SJCRH30 (cell line): ENCODE measurements around the gene TERT. TPM values are rescaled to one million over a fixed set of nuclear protein-coding genes. Genes with fewer than 3 reads are reported as not detected.

Experiments used
- DNase-seq, 2 experiments: peaks; one replicate each; pipeline ENCODE4 v3.0.0-alpha.2; 2015 to 2020
- H3K27ac ChIP-seq: fragments of 250-450 bp; sonication (Bioruptor Pico); 2 replicates; pipeline ENCODE4 v1.5.1; 2020; ENCODE audit warnings: mild to moderate bottlenecking, moderate library complexity
- H3K27me3 ChIP-seq: fragments of 250-450 bp; sonication (Bioruptor Pico); 2 replicates; pipeline ENCODE4 v1.5.1; 2020; ENCODE audit warnings: mild to moderate bottlenecking, moderate library complexity
- H3K36me3 ChIP-seq: fragments of 250-450 bp; sonication (Bioruptor Pico); 2 replicates; pipeline ENCODE4 v1.5.1; 2020; ENCODE audit warnings: mild to moderate bottlenecking, moderate library complexity
- H3K4me1 ChIP-seq: fragments of 250-450 bp; sonication (Bioruptor Pico); 2 replicates; pipeline ENCODE4 v1.5.1; 2020; ENCODE audit warnings: mild to moderate bottlenecking, moderate library complexity
- H3K4me3 ChIP-seq: fragments of 250-450 bp; sonication (Bioruptor Pico); 2 replicates; pipeline ENCODE4 v1.5.1; 2020; ENCODE audit warnings: mild to moderate bottlenecking, moderate library complexity
- H3K9me3 ChIP-seq: fragments of 250-450 bp; sonication (Bioruptor Pico); replicated peaks from 2 replicates; pipeline ENCODE4 v1.5.1; 2020; ENCODE audit warnings: mild to moderate bottlenecking, moderate library complexity
- total RNA-seq: library from RNA; depleted of rRNA; stranded (reverse); fragments of >200 nt; shearing (Covaris generic); gene quantifications from 2 replicates; pipeline ENCODE4 v1.2.3, GENCODE V29; 2014

Gene TERT
- total RNA-seq, 1 experiment from 2014 or later = not detected

DNA sequence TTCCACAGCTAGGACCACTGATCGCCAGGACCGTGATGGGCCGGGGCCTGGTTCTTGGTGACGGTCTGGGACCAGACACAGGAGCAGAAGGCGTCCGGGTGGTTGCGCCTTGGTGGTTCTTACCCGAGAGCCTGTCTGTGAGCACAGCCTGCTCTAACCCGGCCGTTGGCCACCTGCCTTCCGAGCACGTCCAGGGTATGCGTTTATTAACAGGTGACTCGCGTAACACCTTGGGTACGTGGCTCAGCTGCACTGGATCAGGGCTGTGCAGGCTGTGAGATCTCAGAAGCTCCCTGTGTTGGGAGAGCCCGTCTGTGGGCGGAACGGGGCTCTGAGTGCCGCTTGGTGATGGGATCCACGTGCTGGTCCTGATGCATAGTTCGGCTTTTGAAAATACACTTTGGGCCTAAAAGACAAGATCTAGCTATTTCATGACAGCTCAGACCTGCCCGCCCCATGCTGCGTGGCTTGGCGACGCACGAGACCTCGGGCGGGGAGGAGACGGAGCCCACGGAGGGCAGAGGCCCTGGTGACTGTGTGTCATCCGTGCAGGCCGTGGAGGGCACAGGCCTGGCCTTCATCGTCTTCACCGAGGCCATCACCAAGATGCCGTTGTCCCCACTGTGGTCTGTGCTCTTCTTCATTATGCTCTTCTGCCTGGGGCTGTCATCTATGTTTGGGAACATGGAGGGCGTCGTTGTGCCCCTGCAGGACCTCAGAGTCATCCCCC, 76.4 kb downstream of the TERT start:
- Histone ChIP-seq H3K4me1 (no peaks in the 10 kb centered on the region), H3K27ac (no peak overlapping the region), H3K27me3 (no peaks in the 10 kb centered on the region), H3K36me3 (no peaks in the 10 kb centered on the region), H3K9me3 (no peaks in the 10 kb centered on the region), H3K4me3 (no peak overlapping the region)
- no peak for DNase-seq

GRCh38 chr5:1217596-1218206, 77.2 kb downstream of the TERT start:
- H3K27ac ChIP-seq = no peak overlapping the region
- H3K36me3 ChIP-seq = no peaks in the 10 kb centered on the region
- no peaks in the 10 kb centered on the region for H3K4me1 ChIP-seq
- H3K9me3 ChIP-seq = no peaks in the 10 kb centered on the region
- H3K4me3 ChIP-seq = no peak overlapping the region
- no peaks in the 10 kb centered on the region for H3K27me3 ChIP-seq
- no peak for DNase-seq

DNA sequence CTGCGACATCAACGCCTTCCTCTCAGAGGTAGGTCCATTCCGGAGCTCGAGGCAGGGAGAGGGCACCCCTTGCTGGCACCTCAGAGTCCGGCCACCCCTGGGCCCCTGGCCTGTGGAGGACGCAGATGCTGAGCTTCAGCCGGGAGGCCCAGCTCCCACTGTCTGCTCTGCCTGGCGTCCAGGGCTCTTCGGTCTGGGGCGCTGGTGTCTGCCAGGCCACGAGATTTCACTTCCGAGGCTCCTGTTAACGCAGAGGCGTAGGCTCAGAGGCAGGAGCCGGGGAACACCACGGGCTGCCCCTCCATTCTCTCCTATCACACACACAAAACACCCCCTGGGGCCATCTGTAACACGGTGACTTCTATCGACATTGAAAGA, 78.0 kb downstream of the TERT start:
- Histone ChIP-seq H3K4me1 (no peaks in the 10 kb centered on the region), H3K27ac (no peak overlapping the region), H3K36me3 (no peaks in the 10 kb centered on the region), H3K9me3 (no peaks in the 10 kb centered on the region), H3K27me3 (no peaks in the 10 kb centered on the region), H3K4me3 (no peak overlapping the region)
- DNase-seq = no peak

- no peaks in the 10 kb centered on the region for H3K9me3 ChIP-seq
Observed at GRCh38 chr5:1216211-1216917, 78.5 kb downstream of the TERT start.

GRCh38 chr5:1215320-1216096, 79.4 kb downstream of the TERT start:
- H3K9me3 ChIP-seq = no peaks in the 10 kb centered on the region
- no peaks in the 10 kb centered on the region for H3K27me3 ChIP-seq
- H3K4me1 ChIP-seq = no peaks in the 10 kb centered on the region
- no peaks in the 10 kb centered on the region for H3K36me3 ChIP-seq
- H3K4me3 ChIP-seq = no peak overlapping the region
- no peak overlapping the region for H3K27ac ChIP-seq
- no peak for DNase-seq

More at GRCh38 chr5:1216211-1216917, 78.5 kb downstream of the TERT start:
- Histone ChIP-seq H3K27me3 (no peaks in the 10 kb centered on the region), H3K4me3 (no peak overlapping the region), H3K4me1 (no peaks in the 10 kb centered on the region), H3K27ac (no peak overlapping the region), H3K36me3 (no peaks in the 10 kb centered on the region)
- no peak for DNase-seq

GRCh38 chr5:1214936-1215220, 80.0 kb downstream of the TERT start:
- H3K27me3 ChIP-seq = no peaks in the 10 kb centered on the region
- H3K36me3 ChIP-seq = no peaks in the 10 kb centered on the region
- H3K27ac ChIP-seq = no peak overlapping the region
- H3K4me1 ChIP-seq = no peaks in the 10 kb centered on the region
- no peaks in the 10 kb centered on the region for H3K9me3 ChIP-seq
- H3K4me3 ChIP-seq = no peak overlapping the region
- no peak for DNase-seq

- Histone ChIP-seq H3K27me3 (no peaks in the 10 kb centered on the region), H3K9me3 (no peaks in the 10 kb centered on the region), H3K36me3 (no peaks in the 10 kb centered on the region), H3K4me3 (no peak overlapping the region), H3K4me1 (no peaks in the 10 kb centered on the region), H3K27ac (no peak overlapping the region)
- DNase-seq = no peak
Observed at GRCh38 chr5:1214163-1214935, 80.5 kb downstream of the TERT start.

DNA sequence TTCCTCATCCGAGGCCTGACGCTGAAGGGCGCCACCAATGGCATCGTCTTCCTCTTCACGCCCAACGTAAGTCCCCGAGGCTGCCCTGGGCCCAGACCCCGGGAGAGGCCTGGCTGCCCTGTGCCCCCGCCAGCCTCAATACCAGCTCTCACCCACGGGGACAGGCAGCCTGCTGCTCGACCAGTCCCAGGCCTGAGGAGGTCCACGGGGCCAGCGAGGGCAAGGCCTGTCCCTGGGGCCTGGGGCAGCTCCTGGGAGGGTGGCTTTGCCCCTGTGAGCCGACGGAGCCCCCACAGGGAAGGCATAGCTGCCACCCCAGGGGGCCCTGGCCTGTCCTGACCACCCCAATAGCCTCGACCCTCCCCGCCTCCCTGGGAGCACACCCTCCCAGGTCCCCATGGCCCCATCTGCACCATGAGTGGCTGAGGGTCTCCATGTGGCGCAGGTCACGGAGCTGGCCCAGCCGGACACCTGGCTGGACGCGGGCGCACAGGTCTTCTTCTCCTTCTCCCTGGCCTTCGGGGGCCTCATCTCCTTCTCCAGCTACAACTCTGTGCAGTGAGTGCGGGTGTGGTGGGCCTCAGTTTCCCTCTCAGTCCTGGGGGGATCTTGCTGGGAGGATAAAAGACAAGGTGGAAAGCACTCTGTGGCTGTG, 81.2 kb downstream of the TERT start:
- no peaks in the 10 kb centered on the region for H3K27me3 ChIP-seq
- H3K9me3 ChIP-seq = no peaks in the 10 kb centered on the region
- DNase-seq = no peak
- H3K27ac ChIP-seq = no peak overlapping the region
- H3K36me3 ChIP-seq = no peaks in the 10 kb centered on the region
- no peaks in the 10 kb centered on the region for H3K4me1 ChIP-seq
- no peak overlapping the region for H3K4me3 ChIP-seq

DNA sequence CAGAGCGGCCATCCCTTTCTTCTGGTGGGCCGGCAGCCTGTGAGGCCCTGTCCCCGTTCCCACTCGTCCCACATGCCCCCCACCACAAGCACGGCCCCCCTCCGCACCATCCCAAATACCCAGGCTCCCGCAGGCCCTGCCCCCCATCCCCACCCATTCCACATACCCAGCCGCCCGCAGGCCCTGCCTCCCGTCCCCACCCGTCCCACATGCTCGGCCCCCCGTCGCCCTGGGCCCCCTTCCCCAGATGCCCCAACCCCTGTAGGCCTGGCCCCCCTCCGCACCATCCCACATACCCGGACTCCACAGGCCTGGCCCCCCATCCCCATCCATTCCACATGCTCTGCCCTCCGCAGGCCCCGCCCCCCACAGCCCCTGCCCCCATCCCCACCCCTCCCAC, 82.0 kb downstream of the TERT start:
- H3K27me3 ChIP-seq = no peaks in the 10 kb centered on the region
- H3K27ac ChIP-seq = no peak overlapping the region
- no peaks in the 10 kb centered on the region for H3K9me3 ChIP-seq
- DNase-seq = no peak
- H3K36me3 ChIP-seq = no peaks in the 10 kb centered on the region
- H3K4me3 ChIP-seq = no peak overlapping the region
- H3K4me1 ChIP-seq = peaks cover 4% of the 10 kb centered on the region

GRCh38 chr5:1212271-1212670, 82.6 kb downstream of the TERT start:
- Histone ChIP-seq H3K27ac (no peak overlapping the region), H3K27me3 (no peaks in the 10 kb centered on the region; the same call in 1 of the 2 replicates), H3K9me3 (no peaks in the 10 kb centered on the region), H3K36me3 (no peaks in the 10 kb centered on the region), H3K4me3 (no peak overlapping the region), H3K4me1 (peaks cover 10% of the 10 kb centered on the region)
- DNase-seq = no peak

GRCh38 chr5:1211701-1212100, 83.2 kb downstream of the TERT start:
- no peaks in the 10 kb centered on the region for H3K9me3 ChIP-seq
- no peaks in the 10 kb centered on the region; the same call in 1 of the 2 replicates for H3K27me3 ChIP-seq
- H3K4me3 ChIP-seq = no peak overlapping the region
- no peak for DNase-seq
- H3K36me3 ChIP-seq = no peaks in the 10 kb centered on the region
- H3K4me1 ChIP-seq = peaks cover 16% of the 10 kb centered on the region
- H3K27ac ChIP-seq = no peak overlapping the region

DNA sequence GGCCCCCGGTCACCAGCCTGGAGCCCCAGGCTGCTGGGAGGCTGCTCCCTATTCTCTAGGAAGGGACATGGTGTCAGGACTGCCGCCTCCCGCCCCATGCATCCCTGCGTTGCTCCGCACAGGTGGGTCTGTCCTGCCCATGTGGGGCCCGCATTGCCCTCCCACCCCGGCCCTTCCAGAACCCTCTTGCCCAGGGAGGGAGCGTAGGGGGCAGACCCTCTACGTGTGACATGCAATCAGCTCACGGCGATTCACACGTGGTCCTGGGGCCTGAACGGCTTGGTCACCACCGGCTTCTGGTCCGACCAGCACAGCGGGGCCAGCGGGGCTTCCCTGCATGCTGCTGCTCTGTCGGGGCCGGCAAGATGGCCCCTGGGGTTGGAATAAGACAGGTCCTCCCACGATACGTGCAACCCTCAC, 84.0 kb downstream of the TERT start:
- Histone ChIP-seq H3K27me3 (no peaks in the 10 kb centered on the region; the same call in 1 of the 2 replicates), H3K36me3 (no peaks in the 10 kb centered on the region), H3K4me3 (no peak overlapping the region), H3K27ac (no peak overlapping the region), H3K4me1 (peaks cover 19% of the 10 kb centered on the region), H3K9me3 (no peaks in the 10 kb centered on the region)
- no peak for DNase-seq

- Histone ChIP-seq H3K4me1 (peaks cover 20% of the 10 kb centered on the region), H3K4me3 (no peak overlapping the region), H3K27me3 (no peaks in the 10 kb centered on the region; the same call in 1 of the 2 replicates), H3K27ac (no peak overlapping the region), H3K9me3 (no peaks in the 10 kb centered on the region), H3K36me3 (no peaks in the 10 kb centered on the region)
- no peak for DNase-seq
Observed at GRCh38 chr5:1209896-1210776, 84.7 kb downstream of the TERT start.
